ENCODE data around the gene NR6A1. TPM values are rescaled to one million over a fixed set of nuclear protein-coding genes. Genes with fewer than 3 reads are reported as not detected.

NR6A1 gene
- polyA plus RNA-seq, 2 donors, result 0.68 to 1.4 TPM

- Histone ChIP-seq H3K27ac (ENCODE audit: low read depth in 2 of 2, low read length in 1 of 2) (no peak overlapping the region), H3K4me1 (ENCODE audit: control insufficient read depth in 2 of 2, insufficient read depth in 2 of 2, low read length in 1 of 2) (no peaks in the 10 kb centered on the region), H3K27me3 (ENCODE audit: control insufficient read depth in 1 of 2, insufficient read depth in 2 of 2, low read length in 2 of 2) (no peaks in the 10 kb centered on the region), H3K9me3 (ENCODE audit: control insufficient read depth in 2 of 2, insufficient read depth in 1 of 2, low read depth in 1 of 2, low read length in 1 of 2) (no peaks in the 10 kb centered on the region), H3K36me3 (ENCODE audit: control insufficient read depth in 2 of 2, insufficient read depth in 2 of 2, low read length in 1 of 2) (no peaks in the 10 kb centered on the region), H3K4me3 (ENCODE audit: low read depth in 1 of 2, low read length in 2 of 2) (no peak overlapping the region)
Observed at GRCh38 chr9:124639637-124640036, 131.5 kb downstream of the NR6A1 start.

- Histone ChIP-seq H3K36me3 (ENCODE audit: control insufficient read depth in 2 of 2, insufficient read depth in 2 of 2, low read length in 1 of 2) (no peaks in the 10 kb centered on the region), H3K27me3 (ENCODE audit: control insufficient read depth in 1 of 2, insufficient read depth in 2 of 2, low read length in 2 of 2) (no peaks in the 10 kb centered on the region), H3K9me3 (ENCODE audit: control insufficient read depth in 2 of 2, insufficient read depth in 1 of 2, low read depth in 1 of 2, low read length in 1 of 2) (no peaks in the 10 kb centered on the region), H3K4me1 (ENCODE audit: control insufficient read depth in 2 of 2, insufficient read depth in 2 of 2, low read length in 1 of 2) (no peaks in the 10 kb centered on the region), H3K27ac (ENCODE audit: low read depth in 2 of 2, low read length in 1 of 2) (no peak overlapping the region), H3K4me3 (ENCODE audit: low read depth in 1 of 2, low read length in 2 of 2) (no peak overlapping the region)
- 89 to 92% methylated on average over 5 of the region's 5 CpGs for WGBS, 2 donors
Observed at GRCh38 chr9:124635285-124635684, 135.8 kb downstream of the NR6A1 start.

GRCh38 chr9:124632077-124632621 is 139.0 kb downstream of the NR6A1 start:
- Histone ChIP-seq H3K27ac (ENCODE audit: low read depth in 2 of 2, low read length in 1 of 2) (no peak overlapping the region), H3K36me3 (ENCODE audit: control insufficient read depth in 2 of 2, insufficient read depth in 2 of 2, low read length in 1 of 2) (no peaks in the 10 kb centered on the region), H3K4me1 (ENCODE audit: control insufficient read depth in 2 of 2, insufficient read depth in 2 of 2, low read length in 1 of 2) (no peaks in the 10 kb centered on the region), H3K27me3 (ENCODE audit: control insufficient read depth in 1 of 2, insufficient read depth in 2 of 2, low read length in 2 of 2) (no peaks in the 10 kb centered on the region), H3K4me3 (ENCODE audit: low read depth in 1 of 2, low read length in 2 of 2) (no peak overlapping the region), H3K9me3 (ENCODE audit: control insufficient read depth in 2 of 2, insufficient read depth in 1 of 2, low read depth in 1 of 2, low read length in 1 of 2) (no peaks in the 10 kb centered on the region)
- whole genome bisulfite sequencing, 2 donors, result 34 to 37% methylated on average over 5 of the region's 5 CpGs

DNA sequence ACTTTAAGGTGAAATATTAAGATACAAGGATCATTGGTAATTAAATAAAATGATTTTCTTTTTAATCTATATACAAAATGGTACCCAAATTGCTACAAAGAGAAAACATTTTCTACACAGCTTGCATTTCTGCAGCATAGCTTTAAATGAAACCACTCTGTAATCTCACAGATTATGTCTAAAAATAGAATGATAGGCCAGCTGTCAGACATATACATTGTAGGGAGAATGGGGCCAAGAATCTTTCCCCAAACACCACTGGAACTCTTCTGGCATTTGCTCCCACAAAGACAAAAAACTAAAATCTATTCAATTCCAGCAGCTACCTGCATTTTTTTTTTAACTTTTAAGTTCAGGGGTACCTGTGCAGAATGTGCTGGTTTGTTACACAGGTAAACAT is 139.8 kb downstream of the NR6A1 start:
- Histone ChIP-seq H3K27ac (ENCODE audit: low read depth in 2 of 2, low read length in 1 of 2) (no peak overlapping the region), H3K9me3 (ENCODE audit: control insufficient read depth in 2 of 2, insufficient read depth in 1 of 2, low read depth in 1 of 2, low read length in 1 of 2) (no peaks in the 10 kb centered on the region), H3K4me1 (ENCODE audit: control insufficient read depth in 2 of 2, insufficient read depth in 2 of 2, low read length in 1 of 2) (no peaks in the 10 kb centered on the region), H3K4me3 (ENCODE audit: low read depth in 1 of 2, low read length in 2 of 2) (no peak overlapping the region), H3K36me3 (ENCODE audit: control insufficient read depth in 2 of 2, insufficient read depth in 2 of 2, low read length in 1 of 2) (no peaks in the 10 kb centered on the region), H3K27me3 (ENCODE audit: control insufficient read depth in 1 of 2, insufficient read depth in 2 of 2, low read length in 2 of 2) (no peaks in the 10 kb centered on the region)

DNA sequence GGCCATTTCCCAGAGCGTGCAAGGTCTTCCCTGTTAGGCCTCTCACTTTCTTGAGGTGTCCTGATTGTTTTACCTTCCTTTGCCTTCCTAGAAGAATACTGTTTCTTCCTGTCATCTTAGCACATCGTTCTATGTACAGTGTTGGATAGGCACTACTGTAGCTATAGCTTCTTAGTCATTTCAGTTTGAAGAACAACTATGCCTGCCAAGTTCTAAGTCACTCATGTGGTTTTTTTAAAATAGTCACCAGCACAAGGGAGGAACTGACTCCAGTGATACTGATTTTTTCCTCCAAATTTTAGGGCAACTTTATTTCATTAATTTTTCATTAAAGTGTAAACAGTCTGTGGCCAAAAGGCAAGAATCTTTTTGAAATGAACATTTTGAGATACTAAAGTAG is 141.5 kb downstream of the NR6A1 start:
- Histone ChIP-seq H3K9me3 (ENCODE audit: control insufficient read depth in 2 of 2, insufficient read depth in 1 of 2, low read depth in 1 of 2, low read length in 1 of 2) (no peaks in the 10 kb centered on the region), H3K4me1 (ENCODE audit: control insufficient read depth in 2 of 2, insufficient read depth in 2 of 2, low read length in 1 of 2) (no peaks in the 10 kb centered on the region), H3K27me3 (ENCODE audit: control insufficient read depth in 1 of 2, insufficient read depth in 2 of 2, low read length in 2 of 2) (no peaks in the 10 kb centered on the region), H3K36me3 (ENCODE audit: control insufficient read depth in 2 of 2, insufficient read depth in 2 of 2, low read length in 1 of 2) (no peaks in the 10 kb centered on the region), H3K4me3 (ENCODE audit: low read depth in 1 of 2, low read length in 2 of 2) (no peak overlapping the region), H3K27ac (ENCODE audit: low read depth in 2 of 2, low read length in 1 of 2) (no peak overlapping the region)
- 58 to 70% methylated on average over 2 of the region's 2 CpGs for WGBS, 2 donors

GRCh38 chr9:124628741-124629140 is 142.4 kb downstream of the NR6A1 start:
- WGBS, 2 donors, result 95 to 96% methylated on average over 11 of the region's 11 CpGs
- Histone ChIP-seq H3K4me1 (ENCODE audit: control insufficient read depth in 2 of 2, insufficient read depth in 2 of 2, low read length in 1 of 2) (no peaks in the 10 kb centered on the region), H3K4me3 (ENCODE audit: low read depth in 1 of 2, low read length in 2 of 2) (no peak overlapping the region), H3K9me3 (ENCODE audit: control insufficient read depth in 2 of 2, insufficient read depth in 1 of 2, low read depth in 1 of 2, low read length in 1 of 2) (no peaks in the 10 kb centered on the region), H3K36me3 (ENCODE audit: control insufficient read depth in 2 of 2, insufficient read depth in 2 of 2, low read length in 1 of 2) (no peaks in the 10 kb centered on the region), H3K27me3 (ENCODE audit: control insufficient read depth in 1 of 2, insufficient read depth in 2 of 2, low read length in 2 of 2) (no peaks in the 10 kb centered on the region), H3K27ac (ENCODE audit: low read depth in 2 of 2, low read length in 1 of 2) (no peak overlapping the region)

DNA sequence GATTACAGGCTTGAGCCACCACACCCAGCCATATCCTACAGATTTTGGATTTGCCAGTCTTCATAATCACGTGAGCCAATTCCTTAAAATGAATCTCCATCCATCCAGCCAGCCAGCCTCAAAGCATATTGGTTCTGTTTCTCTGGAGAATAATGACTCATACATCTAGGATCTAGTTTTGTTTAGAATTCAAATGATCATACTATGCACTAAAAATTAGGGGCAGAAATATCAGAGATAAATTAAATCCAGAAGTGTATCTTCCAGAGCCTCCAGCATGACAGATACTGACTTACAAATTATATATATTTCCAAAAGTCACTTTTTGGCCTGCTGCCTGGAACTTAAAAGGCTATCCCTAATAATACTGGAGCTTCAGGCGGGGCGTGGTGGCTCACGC is 144.8 kb downstream of the NR6A1 start:
- Histone ChIP-seq H3K36me3 (ENCODE audit: control insufficient read depth in 2 of 2, insufficient read depth in 2 of 2, low read length in 1 of 2) (no peaks in the 10 kb centered on the region), H3K27ac (ENCODE audit: low read depth in 2 of 2, low read length in 1 of 2) (no peak overlapping the region), H3K4me3 (ENCODE audit: low read depth in 1 of 2, low read length in 2 of 2) (no peak overlapping the region), H3K9me3 (ENCODE audit: control insufficient read depth in 2 of 2, insufficient read depth in 1 of 2, low read depth in 1 of 2, low read length in 1 of 2) (no peaks in the 10 kb centered on the region), H3K27me3 (ENCODE audit: control insufficient read depth in 1 of 2, insufficient read depth in 2 of 2, low read length in 2 of 2) (no peaks in the 10 kb centered on the region), H3K4me1 (ENCODE audit: control insufficient read depth in 2 of 2, insufficient read depth in 2 of 2, low read length in 1 of 2) (no peaks in the 10 kb centered on the region)
- 77 to 83% methylated on average over 4 of the region's 4 CpGs for WGBS, 2 donors

GRCh38 chr9:124625087-124625486 is 146.0 kb downstream of the NR6A1 start:
- Histone ChIP-seq H3K36me3 (ENCODE audit: control insufficient read depth in 2 of 2, insufficient read depth in 2 of 2, low read length in 1 of 2) (no peaks in the 10 kb centered on the region), H3K4me1 (ENCODE audit: control insufficient read depth in 2 of 2, insufficient read depth in 2 of 2, low read length in 1 of 2) (no peaks in the 10 kb centered on the region), H3K27me3 (ENCODE audit: control insufficient read depth in 1 of 2, insufficient read depth in 2 of 2, low read length in 2 of 2) (no peaks in the 10 kb centered on the region), H3K4me3 (ENCODE audit: low read depth in 1 of 2, low read length in 2 of 2) (no peak overlapping the region), H3K9me3 (ENCODE audit: control insufficient read depth in 2 of 2, insufficient read depth in 1 of 2, low read depth in 1 of 2, low read length in 1 of 2) (no peaks in the 10 kb centered on the region), H3K27ac (ENCODE audit: low read depth in 2 of 2, low read length in 1 of 2) (no peak overlapping the region)
- 90 to 94% methylated on average over 6 of the region's 6 CpGs for WGBS, 2 donors

DNA sequence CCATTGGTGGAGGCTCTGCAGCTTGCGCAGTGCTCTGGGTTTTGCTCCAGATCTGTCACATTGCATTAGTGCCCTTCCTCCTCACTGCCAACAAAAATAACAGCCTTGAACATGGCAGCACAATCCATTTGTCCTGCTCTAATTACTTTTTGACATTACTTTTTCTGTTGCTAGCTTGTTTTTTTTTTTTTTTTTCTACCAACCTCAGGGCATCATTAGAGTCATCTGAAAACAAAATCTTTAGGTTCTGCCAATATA is 146.4 kb downstream of the NR6A1 start:
- Histone ChIP-seq H3K9me3 (ENCODE audit: control insufficient read depth in 2 of 2, insufficient read depth in 1 of 2, low read depth in 1 of 2, low read length in 1 of 2) (no peaks in the 10 kb centered on the region), H3K4me1 (ENCODE audit: control insufficient read depth in 2 of 2, insufficient read depth in 2 of 2, low read length in 1 of 2) (no peaks in the 10 kb centered on the region), H3K27ac (ENCODE audit: low read depth in 2 of 2, low read length in 1 of 2) (no peak overlapping the region), H3K4me3 (ENCODE audit: low read depth in 1 of 2, low read length in 2 of 2) (no peak overlapping the region), H3K36me3 (ENCODE audit: control insufficient read depth in 2 of 2, insufficient read depth in 2 of 2, low read length in 1 of 2) (no peaks in the 10 kb centered on the region), H3K27me3 (ENCODE audit: control insufficient read depth in 1 of 2, insufficient read depth in 2 of 2, low read length in 2 of 2) (no peaks in the 10 kb centered on the region)
- WGBS, 2 donors, result 96 to 98% methylated on average over 1 of the region's 1 CpG

DNA sequence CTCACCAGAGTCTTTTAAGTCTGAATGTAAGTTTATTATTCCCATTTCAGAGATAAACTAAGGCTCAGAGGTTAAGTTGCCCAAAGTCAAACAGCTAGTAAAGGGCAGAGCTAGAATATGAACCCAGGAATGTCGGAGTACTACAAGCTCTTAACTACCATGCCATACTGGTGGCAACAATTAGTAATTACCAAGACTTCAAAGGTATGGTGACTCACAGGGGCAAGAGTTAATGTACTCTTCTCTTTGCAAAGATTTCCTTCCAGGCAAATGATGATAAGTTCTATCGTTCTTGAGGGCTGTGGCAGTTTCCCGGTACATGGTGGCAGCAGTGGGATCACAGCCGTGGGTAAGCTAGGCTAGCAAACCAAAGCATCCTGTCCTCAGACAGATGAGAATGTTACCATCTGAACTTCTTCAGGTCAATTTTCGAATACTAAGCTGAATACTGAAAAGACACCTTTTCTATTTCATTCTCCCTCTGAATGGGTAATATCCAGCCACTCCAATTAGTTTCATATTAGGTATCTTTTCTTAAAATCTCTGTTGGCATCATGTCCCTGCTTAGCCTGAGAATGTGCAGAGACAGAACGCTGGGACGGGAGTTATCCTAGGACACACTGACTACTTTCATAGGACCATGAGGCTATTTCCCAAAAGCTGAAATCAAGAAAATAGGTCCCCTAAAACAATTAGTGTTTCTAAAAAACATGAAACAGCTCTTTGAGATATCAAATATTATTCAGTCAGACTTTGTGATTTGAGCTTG is 147.0 kb downstream of the NR6A1 start:
- Histone ChIP-seq H3K27me3 (ENCODE audit: control insufficient read depth in 1 of 2, insufficient read depth in 2 of 2, low read length in 2 of 2) (no peaks in the 10 kb centered on the region), H3K9me3 (ENCODE audit: control insufficient read depth in 2 of 2, insufficient read depth in 1 of 2, low read depth in 1 of 2, low read length in 1 of 2) (no peaks in the 10 kb centered on the region), H3K4me1 (ENCODE audit: control insufficient read depth in 2 of 2, insufficient read depth in 2 of 2, low read length in 1 of 2) (no peaks in the 10 kb centered on the region), H3K4me3 (ENCODE audit: low read depth in 1 of 2, low read length in 2 of 2) (no peak overlapping the region), H3K36me3 (ENCODE audit: control insufficient read depth in 2 of 2, insufficient read depth in 2 of 2, low read length in 1 of 2) (no peaks in the 10 kb centered on the region), H3K27ac (ENCODE audit: low read depth in 2 of 2, low read length in 1 of 2) (no peak overlapping the region)
- WGBS, 2 donors, result 88 to 89% methylated on average over 7 of the region's 7 CpGs

All from esophagus (tissue), 2 donors.